ENCODE data around the gene ING5.
A peak's percentile ranks its signal among the peaks of the same experiment; 100 is the strongest.

ING5 gene

DNA sequence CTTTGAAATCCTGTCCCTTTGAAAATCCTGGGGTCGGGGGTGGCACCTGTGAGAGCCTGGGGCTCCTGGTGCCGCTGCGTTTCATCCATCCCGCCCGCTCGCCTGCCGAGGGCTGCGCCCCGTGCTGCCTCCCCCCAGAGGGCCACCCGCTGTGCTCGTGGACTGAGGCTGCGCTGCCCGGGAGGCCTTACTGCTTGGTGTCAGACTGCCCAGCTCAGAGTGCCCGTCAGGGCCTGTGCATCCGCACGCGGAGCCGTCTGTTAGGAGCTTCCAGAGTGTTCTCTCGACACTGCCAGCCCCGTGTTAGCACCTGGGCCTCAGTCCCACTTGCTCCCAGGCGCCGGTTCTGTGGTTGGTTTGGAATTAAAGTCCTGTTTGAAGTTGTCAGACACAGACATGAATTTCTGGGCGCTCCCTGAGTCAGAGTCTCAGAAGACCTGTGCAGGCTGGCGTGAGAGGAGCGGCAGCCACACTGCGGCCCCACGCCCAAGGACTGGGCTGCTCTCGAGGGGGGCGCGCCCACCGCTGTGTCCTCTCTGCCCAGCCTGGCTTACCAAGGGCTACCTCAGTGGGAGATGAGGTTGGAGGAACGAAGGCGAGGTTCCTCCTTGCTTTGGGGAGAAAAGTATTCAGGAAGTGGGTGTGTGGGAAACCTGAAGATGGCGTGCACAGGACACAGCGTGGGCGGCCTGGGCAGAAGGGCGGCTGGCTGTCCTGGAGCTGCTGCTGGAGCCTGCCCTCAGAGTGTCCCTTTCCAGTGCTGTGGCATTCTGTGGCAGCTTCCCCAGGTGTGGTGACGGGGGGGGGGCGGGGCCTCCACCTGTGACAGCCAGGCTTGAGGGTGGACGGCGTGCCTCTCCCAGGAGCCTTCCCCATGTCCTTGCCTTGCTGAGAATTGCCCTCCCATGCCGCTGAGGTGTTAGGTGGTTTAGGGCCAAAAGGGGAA is 29.3 kb upstream of the ING5 start:
- DNase-seq: no peak

DNA sequence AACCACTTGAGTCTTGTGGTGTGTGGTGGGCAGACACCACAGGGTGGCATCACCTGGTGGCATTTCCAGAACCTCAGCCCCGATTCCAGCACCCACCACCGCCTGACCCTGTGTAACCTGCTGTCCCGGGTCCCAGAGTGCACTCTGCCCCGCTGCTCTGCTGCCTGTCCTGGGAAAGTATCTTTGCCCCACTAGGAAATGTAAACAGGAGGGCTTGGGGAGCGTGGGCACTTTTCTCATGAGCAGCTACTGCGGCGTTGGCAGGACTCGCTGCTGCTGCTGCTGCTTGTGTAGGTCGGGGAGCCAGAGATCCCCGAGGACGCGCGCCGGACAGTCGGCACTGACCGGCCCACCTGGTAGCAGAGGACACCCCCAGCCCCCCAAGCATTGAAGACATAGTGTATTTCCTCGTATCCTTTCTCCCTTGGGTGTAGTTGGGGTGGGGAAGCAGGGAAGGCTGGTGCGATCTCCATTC is 28.6 kb upstream of the ING5 start:
- DNase-seq: no peak

DNA sequence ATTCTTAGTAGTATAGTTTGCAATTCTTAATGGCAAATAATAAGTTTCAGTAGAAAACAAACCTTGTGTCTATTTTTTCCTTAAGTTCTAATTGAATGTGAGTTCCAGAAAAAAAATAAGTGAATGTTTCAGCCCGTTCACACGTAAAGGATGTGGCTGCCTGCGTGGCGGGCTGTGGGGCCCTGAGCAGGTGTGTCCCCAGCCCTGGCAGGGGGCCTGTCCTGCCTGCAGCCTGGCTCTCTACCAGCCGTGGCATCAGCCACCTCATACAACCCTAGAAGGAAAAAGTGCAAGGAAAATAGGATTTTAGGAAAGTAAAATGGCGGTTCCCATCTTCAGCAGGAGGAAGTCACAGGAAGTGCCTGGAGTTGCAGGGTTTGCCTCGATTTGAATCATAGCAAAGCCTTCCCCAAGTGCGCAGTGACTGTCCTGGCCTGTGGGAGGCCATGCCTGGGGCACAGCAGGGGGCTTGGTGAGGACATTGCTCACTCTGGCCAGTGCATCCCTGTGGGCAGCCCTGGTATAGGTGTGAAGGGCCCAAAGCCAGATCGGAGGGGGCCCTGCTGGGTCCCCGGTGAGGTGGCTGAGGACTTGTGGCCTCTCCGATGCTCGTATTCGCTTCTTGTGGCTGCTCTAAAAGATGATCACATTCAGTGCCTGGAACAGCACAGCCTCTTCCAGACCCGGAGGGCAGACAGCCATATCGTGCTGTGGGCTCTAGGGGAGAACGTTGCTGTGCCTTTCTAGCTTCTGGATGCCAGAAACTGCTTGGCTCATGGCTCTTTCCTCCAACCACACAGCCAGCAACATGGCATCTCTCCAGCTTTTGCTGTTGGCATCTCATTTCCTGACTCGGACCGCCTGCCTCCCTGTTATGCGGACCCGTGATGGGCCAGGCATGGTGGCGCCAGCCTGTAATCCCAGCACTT is 27.8 kb upstream of the ING5 start:
- DNase-seq: peak; percentile 37

DNA sequence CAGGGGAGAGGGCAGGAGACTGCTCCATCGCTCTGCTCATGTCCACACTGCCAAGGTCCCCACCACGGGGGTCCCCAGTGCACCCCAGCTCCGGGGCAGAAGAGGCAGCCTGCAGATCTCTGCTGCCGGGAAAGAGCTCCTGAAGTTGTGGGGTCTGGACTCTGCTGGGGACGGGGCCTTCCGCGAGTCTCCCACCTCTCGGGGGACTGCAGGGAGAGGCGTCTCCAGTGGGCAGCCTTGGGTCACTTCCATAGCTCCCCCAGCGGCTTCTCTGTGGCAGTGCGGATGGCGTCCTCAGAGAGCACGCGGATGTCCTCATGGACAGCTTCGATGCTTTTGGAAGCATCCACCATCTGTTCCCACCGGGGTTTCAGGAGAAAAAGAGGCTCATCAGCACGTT is 26.0 kb upstream of the ING5 start:
- peak; percentile 77 for DNase-seq

DNA sequence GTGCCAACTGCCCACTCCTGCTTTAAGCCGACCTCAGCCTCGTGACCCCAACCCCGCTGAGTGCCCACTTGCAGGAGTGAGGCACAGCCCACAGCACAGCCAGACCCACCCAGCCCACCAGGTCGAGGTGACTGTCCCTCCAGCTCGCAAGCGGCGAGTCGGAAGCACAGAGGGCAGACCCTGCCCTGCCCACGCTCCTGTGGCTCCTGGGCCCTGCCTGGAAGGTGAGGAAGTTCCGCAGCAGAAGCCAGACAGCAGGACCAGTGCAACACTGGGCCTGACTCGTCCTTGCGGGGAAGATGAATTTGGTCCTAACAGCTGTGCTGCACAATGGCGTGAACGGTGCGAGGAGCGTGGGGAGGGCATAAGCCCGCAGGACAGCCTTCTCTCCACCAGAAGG is 25.2 kb upstream of the ING5 start:
- DNase-seq: no peak

DNA sequence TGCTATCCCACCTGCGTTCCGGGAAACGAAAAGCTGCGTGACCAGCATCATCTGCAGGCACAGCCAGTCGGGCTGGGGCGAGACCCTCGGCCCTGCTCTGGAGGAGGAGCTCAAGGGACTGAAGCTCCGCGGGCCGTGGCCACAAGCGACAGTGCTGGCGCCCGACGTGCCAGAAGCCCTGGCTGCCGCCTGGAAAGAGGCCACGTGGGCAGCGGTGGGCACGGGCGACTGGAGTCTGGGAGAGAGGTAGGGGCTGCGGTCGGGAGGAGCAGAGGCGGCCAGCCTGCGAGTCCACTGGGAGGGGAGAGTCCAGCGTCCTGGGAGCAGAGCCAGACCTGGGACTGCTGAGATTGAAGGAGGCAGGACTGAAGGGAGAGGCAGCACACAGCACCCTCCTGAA is 24.4 kb upstream of the ING5 start:
- DNase-seq: no peak

DNA sequence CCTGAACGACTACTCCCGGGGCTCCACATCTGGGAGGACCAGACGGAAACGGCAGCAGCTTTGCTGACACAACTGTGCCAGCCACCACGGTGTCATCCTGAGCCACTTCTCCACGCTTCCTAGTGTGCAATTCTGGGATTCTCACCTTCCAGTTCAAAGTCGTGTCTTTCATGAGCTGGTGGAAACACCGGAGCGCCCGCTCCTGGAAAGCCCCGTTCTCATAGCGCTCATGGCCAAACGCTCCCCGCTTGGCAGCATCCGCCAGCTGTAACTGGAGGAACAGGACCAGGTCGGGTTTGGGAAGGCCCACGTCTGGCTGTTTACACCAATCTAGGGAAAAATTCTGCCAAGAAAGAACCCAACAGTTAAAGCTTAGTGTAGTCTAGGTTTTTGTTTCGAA is 23.5 kb upstream of the ING5 start:
- DNase-seq: no peak

DNA sequence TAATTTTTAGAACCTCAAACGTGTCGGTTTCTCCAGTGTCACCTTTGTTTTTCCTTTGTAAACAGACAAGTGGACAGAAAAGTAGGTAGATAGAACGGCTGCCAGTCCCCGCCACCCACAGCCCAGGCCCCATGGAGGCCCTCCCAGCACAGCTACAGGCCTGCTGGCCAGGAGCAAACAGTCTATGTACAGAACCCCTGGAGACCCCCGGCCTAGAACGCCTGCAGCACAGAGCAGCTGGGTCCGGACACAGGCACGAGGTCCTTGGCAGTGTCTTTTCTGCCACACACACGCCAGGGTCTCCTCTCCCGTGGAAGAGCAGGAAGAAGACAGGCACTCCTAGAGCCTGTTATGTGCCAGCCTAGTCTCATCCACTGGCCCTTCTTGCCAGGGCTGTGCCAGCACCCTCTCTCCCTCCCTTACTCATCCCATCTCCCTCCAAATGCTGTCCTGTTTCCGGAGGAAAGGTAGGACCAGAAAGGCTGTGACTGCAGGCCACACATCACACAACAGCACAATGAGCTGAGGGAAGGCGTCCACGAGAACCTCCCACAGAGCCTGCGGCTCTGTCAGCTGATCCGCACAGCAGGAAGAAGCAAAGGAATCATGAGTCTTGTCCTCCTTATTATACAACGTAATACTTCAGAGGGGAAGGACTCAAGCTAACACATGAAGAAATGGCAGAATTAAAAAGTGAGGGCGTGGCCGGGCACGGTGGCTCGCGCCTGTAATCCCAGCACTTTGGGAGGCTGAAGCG is 22.9 kb upstream of the ING5 start:
- DNase-seq: no peak

DNA sequence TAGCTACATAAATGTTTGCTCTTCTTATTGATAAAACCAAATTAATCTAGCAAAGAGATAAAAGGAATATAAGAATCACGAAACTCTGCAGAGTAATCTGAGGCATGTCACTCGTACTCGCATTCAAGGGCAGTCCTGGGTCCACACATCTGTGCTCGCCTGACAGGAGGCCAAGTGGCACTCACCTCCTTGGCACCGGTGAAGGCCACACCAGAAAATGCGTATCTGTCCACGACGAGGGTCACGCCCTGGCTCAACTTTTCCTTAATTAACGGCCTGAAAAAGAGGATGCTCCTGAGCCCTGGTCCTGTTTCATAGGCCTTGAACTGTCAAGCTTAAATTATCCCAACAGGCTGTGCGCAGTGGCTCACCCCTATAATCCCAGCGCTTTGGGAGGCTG is 21.8 kb upstream of the ING5 start:
- no peak for DNase-seq

DNA sequence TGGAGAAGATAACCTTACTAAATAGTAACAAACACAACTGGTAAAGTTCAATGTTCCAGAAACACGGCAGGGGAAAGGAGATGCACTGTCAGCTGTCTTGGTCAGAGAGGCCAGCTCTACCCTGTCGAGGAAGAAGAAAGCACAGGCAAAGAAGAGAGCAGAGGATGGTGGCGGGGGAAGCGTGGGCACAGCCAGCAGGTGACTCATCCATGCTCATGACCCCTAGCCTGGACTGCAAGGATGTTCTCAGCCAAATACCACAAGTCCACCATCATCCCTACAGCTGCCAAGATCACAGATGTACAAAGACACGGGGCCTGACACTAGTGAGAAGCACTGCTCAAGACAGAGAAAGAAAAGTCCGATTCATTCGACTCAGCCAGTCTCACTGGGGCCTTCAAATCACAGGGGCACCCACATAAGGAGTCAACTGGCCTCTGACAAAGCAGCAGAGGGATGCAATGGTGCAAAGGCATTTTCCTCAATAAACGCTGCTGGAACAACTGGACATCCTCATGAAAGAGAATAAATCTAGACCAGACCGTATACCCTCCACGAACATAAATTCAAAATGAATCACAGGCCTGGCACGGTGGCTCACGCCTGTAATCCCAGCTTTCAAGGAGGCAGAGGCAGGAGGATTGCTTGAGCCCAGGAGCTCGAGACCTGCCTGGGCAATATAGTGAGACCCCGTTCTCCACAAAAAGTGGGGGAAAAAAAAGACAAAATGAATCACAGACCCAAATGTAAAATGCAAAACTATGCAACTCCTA is 20.8 kb upstream of the ING5 start:
- no peak for DNase-seq

DNA sequence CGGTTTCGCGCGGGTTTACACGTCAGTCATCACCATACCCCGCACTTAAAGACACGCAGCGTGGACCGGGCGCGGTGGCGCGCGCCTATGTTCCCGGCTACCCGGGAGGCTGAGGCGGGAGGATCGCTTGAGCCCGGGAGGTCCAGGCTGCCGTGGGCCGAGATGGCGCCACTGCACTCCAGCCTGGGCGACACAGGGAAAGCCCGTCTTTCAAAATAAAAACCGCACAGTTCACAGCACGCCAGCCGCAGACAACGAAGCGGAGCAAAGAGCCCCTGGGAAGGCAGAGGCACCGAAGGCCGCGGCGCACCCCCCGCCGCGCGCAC is 15.6 kb upstream of the ING5 start:
- DNase-seq: peak; percentile 48

DNA sequence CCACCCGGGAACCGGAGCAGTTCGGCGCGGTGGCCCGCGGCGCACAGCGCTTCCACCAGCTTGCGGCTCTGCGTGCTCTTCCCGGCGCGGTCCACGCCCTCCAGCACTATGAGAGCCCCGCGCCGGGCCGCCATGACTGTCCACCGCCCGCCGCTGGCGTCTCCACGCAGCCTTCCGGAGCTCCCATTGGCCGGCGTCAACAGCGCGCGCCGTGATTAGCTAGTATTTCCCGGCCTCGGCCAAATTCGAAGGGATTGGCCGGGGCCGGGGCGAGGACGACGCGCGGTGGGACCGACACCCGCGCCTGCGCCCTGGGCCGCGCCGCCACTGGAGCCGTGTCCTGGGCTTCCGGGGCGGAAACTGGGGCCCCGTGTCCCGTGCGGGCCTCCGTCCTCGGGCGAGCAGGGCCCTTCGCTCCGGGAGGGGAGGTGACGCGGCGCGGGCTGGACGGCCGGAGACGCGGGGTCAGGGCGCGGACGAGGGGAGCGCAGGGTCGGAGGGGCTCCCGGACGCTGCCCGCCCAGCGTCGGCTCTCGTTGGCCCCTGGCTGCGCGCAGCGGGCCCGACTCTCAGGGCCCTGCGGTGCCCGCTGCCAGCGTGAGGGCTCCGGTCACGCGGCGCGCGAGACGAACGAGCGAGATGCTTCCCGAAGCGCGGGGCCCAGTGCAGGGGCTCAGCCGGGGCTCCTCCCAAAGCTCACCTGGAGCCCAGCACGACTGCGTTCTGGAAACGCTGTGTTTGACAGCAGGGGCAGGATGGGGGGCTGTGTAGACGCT is 15.0 kb upstream of the ING5 start, which contains the start of gene DTYMK:
DTYMK (minus strand) TSS at position 166 of the 776 bp plus-strand sequence; CDS start at position 134, 32 bp downstream.
- DNase-seq: peak; percentile 98

DNA sequence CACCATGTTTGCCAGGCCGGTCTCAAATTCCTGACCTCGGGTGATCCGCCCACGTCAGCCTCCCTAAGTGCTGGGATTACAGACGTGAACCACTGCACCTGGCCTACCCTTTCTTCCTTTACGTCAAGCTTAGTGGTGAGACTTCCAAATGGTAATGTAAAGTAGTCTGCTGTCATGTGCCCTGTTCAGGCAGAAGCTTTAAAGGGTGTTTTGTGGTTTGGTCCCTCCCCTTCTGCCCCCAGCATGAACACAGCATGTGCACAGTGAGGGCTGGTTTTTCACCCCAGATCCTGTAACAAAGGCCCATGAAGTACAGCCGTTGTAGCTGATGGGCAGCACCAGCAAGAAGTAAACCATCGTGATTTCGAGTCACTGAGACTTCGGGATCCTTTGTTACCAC is 12.5 kb upstream of the ING5 start:
- DNase-seq: peak; percentile 41

DNA sequence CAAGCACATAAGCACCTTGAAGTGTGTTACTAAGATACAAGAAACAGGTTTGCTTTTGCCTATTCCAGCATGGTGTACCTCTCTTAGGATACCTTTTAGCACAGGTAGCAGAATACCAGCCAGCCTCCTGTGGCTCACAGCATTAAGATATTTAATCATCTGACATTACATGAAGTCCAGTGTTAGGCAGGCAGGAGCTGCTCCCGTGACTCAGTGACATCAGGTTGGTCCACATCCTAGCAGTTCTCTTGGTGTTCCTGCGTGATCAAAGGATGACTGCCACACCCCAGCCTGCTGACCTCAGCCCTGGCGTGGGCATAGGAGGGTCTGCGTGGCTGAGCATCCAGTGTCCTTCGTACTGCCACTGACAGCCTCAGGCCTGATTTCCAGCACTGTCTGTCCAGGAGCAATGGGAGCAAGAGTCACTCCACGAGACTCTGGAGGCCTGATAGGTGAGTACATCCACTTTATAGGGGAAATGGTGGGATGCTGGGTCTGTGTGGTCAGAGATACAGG is 11.6 kb upstream of the ING5 start:
- DNase-seq: no peak

DNA sequence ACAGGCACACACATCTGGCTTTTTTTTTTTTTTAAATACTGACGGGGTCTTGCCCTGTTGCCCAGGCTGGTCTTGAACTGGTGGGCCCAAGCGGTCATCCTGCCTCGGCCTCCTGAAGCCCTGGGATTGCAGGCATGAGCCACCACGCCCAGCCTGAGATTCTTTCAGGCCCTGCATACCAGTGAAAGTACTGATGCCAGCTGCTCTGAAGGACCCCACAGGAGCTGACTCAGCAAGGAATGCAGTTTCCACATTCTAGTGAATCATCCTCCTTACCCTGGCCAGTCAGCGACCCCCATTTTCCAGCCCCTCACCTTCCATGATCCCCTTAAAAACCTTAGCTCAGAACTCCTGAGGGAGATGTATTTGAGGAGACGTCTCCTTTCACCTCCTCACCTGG is 9.4 kb upstream of the ING5 start:
- no peak for DNase-seq

DNA sequence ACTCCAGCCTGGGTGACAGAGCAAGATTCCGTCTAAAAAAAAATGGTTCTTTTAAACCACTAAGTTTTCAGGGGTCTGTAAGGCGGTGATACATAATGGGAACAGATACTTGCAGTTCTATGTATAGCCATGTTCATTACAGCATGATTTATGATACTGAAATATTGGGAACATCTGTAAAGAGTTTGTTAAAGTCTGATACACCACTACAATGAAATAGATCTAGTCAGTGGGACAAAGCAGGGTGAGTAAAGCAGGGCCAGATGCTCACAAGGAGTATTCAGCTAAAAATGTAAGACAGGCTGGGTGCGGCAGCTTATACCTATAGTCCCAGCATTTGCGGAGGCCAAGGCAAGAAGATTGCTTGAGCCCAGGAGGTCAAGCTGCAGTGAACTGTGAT is 6.2 kb upstream of the ING5 start:
- DNase-seq: no peak

DNA sequence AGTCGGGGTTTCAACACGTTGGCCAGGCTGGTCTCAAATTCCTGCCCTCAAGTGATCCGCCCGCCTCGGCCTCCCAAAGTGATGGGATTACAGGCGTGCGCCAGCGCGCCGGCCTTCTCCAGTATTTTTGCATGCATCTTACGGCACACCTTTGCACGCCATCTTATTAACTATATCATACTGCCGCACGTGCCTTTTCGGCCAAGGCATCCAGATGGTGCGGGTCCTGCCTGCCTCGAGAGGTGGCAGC is 765 bp upstream of the ING5 start:
- no peak for DNase-seq

DNA sequence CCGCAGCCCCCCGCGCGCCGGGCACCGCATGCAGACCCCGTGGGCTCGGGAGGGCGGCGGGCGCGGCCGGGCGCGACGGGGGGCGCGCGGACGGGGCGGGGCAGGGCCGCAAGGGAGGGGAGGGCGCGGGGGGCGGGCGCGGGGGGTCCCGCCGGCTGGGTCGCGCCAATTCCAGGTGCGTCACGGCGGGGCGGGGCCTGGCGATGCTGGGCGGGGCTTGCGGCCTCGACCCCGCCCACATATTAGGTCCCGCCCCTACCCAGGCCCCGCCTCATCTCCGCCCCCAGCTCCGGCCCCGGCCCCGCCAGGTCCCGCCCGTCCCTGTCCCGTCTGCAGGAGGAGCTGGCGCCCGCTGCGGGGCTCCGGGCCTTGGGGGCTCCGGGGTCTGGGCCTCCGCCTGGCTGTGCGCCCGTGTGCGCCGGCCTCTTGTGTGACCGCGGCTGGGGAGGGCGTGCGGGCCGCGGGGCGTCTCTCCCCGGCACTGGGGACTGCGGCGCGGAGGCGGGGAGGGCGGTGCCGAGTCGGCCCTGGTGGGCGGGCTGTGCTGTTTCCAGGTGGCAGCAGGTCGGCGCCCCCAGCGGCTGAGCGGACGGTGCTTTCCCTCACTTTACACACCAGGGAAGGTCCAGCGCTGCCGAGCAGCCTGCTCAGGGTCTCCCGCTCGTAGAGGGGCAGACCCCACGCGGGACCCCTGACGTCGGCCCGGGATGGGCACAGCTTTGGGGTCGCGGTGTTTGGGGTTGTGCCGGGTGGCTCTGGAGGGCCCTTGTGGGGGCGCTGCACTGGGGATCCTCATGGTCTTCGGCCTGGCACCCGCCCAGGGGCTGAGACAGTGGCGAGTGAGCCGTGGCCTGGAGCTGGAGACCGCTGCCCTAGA is 554 bp downstream of the ING5 start:
- DNase-seq: peak; percentile 89

DNA sequence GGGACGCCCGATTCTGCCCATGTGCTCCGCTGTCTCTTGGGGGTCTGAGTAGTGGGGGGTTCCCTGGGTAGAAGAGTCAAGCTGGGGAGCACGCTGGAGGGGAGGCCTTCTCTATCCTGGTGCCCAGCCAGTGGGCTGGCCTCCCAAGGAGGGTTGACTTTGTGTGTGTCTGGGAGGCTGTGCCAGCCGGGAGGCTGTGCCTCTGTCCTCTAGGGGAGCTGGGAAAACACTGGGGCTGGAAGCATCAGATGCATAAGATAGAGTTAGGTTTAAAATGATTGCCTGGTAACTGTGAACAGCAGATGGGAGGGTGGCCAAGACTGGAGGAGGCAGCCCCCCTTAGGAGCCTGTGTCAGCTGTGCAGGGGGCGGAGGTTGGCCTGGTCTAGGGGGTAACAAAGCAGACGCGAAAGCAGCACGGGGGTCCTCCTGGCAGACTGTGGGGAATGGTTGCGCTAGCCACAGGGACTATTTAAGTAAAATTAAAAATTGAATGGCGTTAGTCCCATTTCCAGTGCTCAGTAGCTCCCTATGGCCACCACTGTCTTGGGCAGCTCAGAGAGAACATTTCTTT is 1.3 kb downstream of the ING5 start:
- DNase-seq: peak; percentile 38

DNA sequence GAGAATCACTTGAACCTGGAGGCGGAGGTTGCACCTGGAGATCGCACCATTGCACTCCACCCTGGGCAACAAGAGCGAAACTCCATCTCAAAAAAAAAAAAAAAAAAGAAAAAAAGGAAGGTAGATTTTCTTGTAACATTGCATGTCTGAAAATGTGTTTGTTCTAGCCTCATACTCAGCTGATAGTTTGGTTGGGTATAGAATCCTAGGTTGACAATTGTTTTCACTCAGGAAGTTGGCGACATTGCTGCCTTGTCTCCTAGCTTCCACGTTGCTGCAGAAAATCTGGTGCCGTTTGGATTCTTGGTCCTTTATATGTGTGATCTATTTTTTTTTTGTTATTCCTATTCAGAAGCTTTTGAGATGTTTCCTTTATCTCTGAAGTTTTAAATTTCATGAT is 4.7 kb downstream of the ING5 start:
- no peak for DNase-seq
